Hepatocyte (in vitro differentiated cells): ENCODE data around the gene CCDC88C. TPM values are rescaled to one million over a fixed set of nuclear protein-coding genes. Genes with fewer than 3 reads are reported as not detected.

Experiments used
- DNase-seq: peaks from one replicate; pipeline ENCODE4 v3.0.0-alpha.2; 2016; ENCODE audit warnings: low spot score
- H2AFZ ChIP-seq: fragments of 200-600 bp; sonication (generic); 2 replicates; pipeline ENCODE4 v1.6.0; 2016; ENCODE audit warnings: antibody characterized with exemption, mild to moderate bottlenecking
- H3K27ac ChIP-seq: fragments of 200-600 bp; sonication (generic); 2 replicates; pipeline ENCODE4 v1.5.1; 2016; ENCODE audit warnings: mild to moderate bottlenecking
- H3K27me3 ChIP-seq: fragments of 200-600 bp; sonication (generic); 2 replicates; pipeline ENCODE4 v1.6.1; 2016
- H3K36me3 ChIP-seq: fragments of 200-600 bp; sonication (generic); replicated peaks from 2 replicates; pipeline ENCODE4 v1.5.1; 2016; ENCODE audit warnings: low read depth; ENCODE audit not compliant: insufficient read depth
- H3K4me1 ChIP-seq: fragments of 200-600 bp; sonication (generic); 2 replicates; pipeline ENCODE4 v1.5.1; 2016; ENCODE audit warnings: mild to moderate bottlenecking, moderate library complexity; ENCODE audit not compliant: insufficient read depth
- H3K4me2 ChIP-seq: fragments of 200-600 bp; sonication (generic); 2 replicates; pipeline ENCODE4 v1.6.0; 2016
- H3K4me3 ChIP-seq: fragments of 200-600 bp; sonication (generic); 2 replicates; pipeline ENCODE4 v1.5.1; 2016; ENCODE audit warnings: mild to moderate bottlenecking
- H3K79me2 ChIP-seq: fragments of 200-600 bp; sonication (generic); 2 replicates; pipeline ENCODE4 v1.6.0; 2017; ENCODE audit warnings: mild to moderate bottlenecking
- H3K9me2 ChIP-seq: fragments of 200-600 bp; sonication (generic); replicated peaks from 2 replicates; pipeline ENCODE4 v1.6.0; 2017; ENCODE audit warnings: mild to moderate bottlenecking; ENCODE audit not compliant: insufficient read depth
- H3K9me3 ChIP-seq: fragments of 200-600 bp; sonication (generic); 2 replicates; pipeline ENCODE4 v1.5.1; 2016; ENCODE audit warnings: low read depth, mild to moderate bottlenecking
- H4K20me1 ChIP-seq: fragments of 200-600 bp; sonication (generic); 2 replicates; pipeline ENCODE4 v1.6.0; 2016; ENCODE audit warnings: mild to moderate bottlenecking; ENCODE audit not compliant: insufficient read depth, poor library complexity, severe bottlenecking
- CTCF ChIP-seq: fragments of 200-600 bp; sonication (generic); IDR thresholded peaks from 2 replicates; pipeline ENCODE4 v1.5.1; 2016; ENCODE audit warnings: antibody characterized with exemption, mild to moderate bottlenecking; ENCODE audit not compliant: poor library complexity
- EZH2 ChIP-seq: fragments of 200-600 bp; sonication (generic); IDR thresholded peaks from 2 replicates; pipeline ENCODE4 v1.6.1; 2016; ENCODE audit warnings: antibody characterized with exemption, mild to moderate bottlenecking, borderline replicate concordance
- EZH2phosphoT487 ChIP-seq: fragments of 200-600 bp; sonication (generic); IDR thresholded peaks from one replicate; pipeline ENCODE4 v1.6.1; 2018; ENCODE audit warnings: antibody characterized with exemption, mild to moderate bottlenecking, low read depth, moderate library complexity; ENCODE audit not compliant: unreplicated experiment, severe bottlenecking
- WGBS: methylation state at CpG from one replicate; pipeline ENCODE4 v1.1.6; 2016; ENCODE audit warnings: low lambda C conversion rate; ENCODE audit errors: missing lambda C conversion rate; 5-methylcytosine and 5-hydroxymethylcytosine counted together
- polyA plus RNA-seq: library from polyadenylated mRNA; unstranded; fragments of >200 nt; fragmentation: Nextera tagmentation; extraction: Ambion mirVana; gene quantifications from 2 replicates; pipeline ENCODE4 v1.2.1, GENCODE V29; 2016
- total RNA-seq: library from RNA; depleted of rRNA; stranded (reverse); fragments of >200 nt; gene quantifications from 2 replicates; pipeline ENCODE4 v1.2.3, GENCODE V29; 2014

CCDC88C gene
- total and polyA plus RNA-seq, 2 experiments from 2014 or later: 5.9 to 11.3 TPM

GRCh38 chr14:91348845-91349465 is 68.7 kb downstream of the CCDC88C start:
- WGBS: 72% methylated on average over 9 of the region's 9 CpGs
- no peaks in the 10 kb centered on the region for H3K36me3 ChIP-seq
- H3K9me2 ChIP-seq: no peaks in the 10 kb centered on the region
- no peak overlapping the region for H3K4me2 ChIP-seq
- TF ChIP-seq CTCF: no peak
- H3K9me3 ChIP-seq: no peaks in the 10 kb centered on the region
- H3K79me2 ChIP-seq: no peaks in the 10 kb centered on the region
- H2AFZ ChIP-seq: no peak overlapping the region
- H3K27ac ChIP-seq: no peak overlapping the region
- no peak for DNase-seq
- peaks cover 10% of the 10 kb centered on the region for H3K4me1 ChIP-seq
- H3K27me3 ChIP-seq: no peaks in the 10 kb centered on the region
- H3K4me3 ChIP-seq: no peak overlapping the region
- no peaks in the 10 kb centered on the region for H4K20me1 ChIP-seq

GRCh38 chr14:91346838-91347173 is 70.8 kb downstream of the CCDC88C start:
- H3K4me3 ChIP-seq: no peak overlapping the region
- no peaks in the 10 kb centered on the region for H4K20me1 ChIP-seq
- TF ChIP-seq EZH2: no peak
- no peak for TF ChIP-seq CTCF
- no peak for TF ChIP-seq EZH2phosphoT487
- no peaks in the 10 kb centered on the region for H3K36me3 ChIP-seq
- H3K27ac ChIP-seq: no peak overlapping the region
- no peaks in the 10 kb centered on the region for H3K9me3 ChIP-seq
- no peak overlapping the region for H3K4me2 ChIP-seq
- no peak overlapping the region for H2AFZ ChIP-seq
- no peaks in the 10 kb centered on the region for H3K9me2 ChIP-seq
- no peaks in the 10 kb centered on the region for H3K4me1 ChIP-seq
- no peaks in the 10 kb centered on the region for H3K79me2 ChIP-seq
- no peaks in the 10 kb centered on the region for H3K27me3 ChIP-seq
- WGBS: 84% methylated on average over 4 of the region's 4 CpGs
- no peak for DNase-seq

GRCh38 chr14:91344096-91344495 is 73.5 kb downstream of the CCDC88C start:
- 71% methylated on average over 5 of the region's 5 CpGs for WGBS
- no peaks in the 10 kb centered on the region for H4K20me1 ChIP-seq
- H3K9me3 ChIP-seq: no peaks in the 10 kb centered on the region
- no peaks in the 10 kb centered on the region for H3K79me2 ChIP-seq
- H3K27ac ChIP-seq: no peak overlapping the region
- no peaks in the 10 kb centered on the region for H3K9me2 ChIP-seq
- no peak overlapping the region for H2AFZ ChIP-seq
- DNase-seq: no peak
- TF ChIP-seq CTCF: no peak
- no peak for TF ChIP-seq EZH2phosphoT487
- TF ChIP-seq EZH2: no peak
- no peaks in the 10 kb centered on the region for H3K4me1 ChIP-seq
- no peaks in the 10 kb centered on the region for H3K36me3 ChIP-seq
- no peaks in the 10 kb centered on the region for H3K27me3 ChIP-seq
- no peak overlapping the region for H3K4me3 ChIP-seq
- H3K4me2 ChIP-seq: no peak overlapping the region

GRCh38 chr14:91343051-91343450 is 74.6 kb downstream of the CCDC88C start:
- Histone ChIP-seq H3K27me3 (no peaks in the 10 kb centered on the region), H3K4me1 (no peaks in the 10 kb centered on the region), H4K20me1 (no peaks in the 10 kb centered on the region), H3K27ac (no peak overlapping the region), H3K9me3 (no peaks in the 10 kb centered on the region), H3K36me3 (no peaks in the 10 kb centered on the region), H3K9me2 (no peaks in the 10 kb centered on the region), H2AFZ (no peak overlapping the region), H3K4me3 (no peak overlapping the region), H3K79me2 (no peaks in the 10 kb centered on the region), H3K4me2 (no peak overlapping the region)
- 97% methylated on average over 11 of the region's 11 CpGs for WGBS
- TF ChIP-seq EZH2 (no peak), EZH2phosphoT487 (no peak), CTCF (no peak)
- no peak for DNase-seq
